ENCODE results near the gene ZMIZ1.
A peak's percentile ranks its signal among the peaks of the same experiment; 100 is the strongest.

Gene ZMIZ1

DNA sequence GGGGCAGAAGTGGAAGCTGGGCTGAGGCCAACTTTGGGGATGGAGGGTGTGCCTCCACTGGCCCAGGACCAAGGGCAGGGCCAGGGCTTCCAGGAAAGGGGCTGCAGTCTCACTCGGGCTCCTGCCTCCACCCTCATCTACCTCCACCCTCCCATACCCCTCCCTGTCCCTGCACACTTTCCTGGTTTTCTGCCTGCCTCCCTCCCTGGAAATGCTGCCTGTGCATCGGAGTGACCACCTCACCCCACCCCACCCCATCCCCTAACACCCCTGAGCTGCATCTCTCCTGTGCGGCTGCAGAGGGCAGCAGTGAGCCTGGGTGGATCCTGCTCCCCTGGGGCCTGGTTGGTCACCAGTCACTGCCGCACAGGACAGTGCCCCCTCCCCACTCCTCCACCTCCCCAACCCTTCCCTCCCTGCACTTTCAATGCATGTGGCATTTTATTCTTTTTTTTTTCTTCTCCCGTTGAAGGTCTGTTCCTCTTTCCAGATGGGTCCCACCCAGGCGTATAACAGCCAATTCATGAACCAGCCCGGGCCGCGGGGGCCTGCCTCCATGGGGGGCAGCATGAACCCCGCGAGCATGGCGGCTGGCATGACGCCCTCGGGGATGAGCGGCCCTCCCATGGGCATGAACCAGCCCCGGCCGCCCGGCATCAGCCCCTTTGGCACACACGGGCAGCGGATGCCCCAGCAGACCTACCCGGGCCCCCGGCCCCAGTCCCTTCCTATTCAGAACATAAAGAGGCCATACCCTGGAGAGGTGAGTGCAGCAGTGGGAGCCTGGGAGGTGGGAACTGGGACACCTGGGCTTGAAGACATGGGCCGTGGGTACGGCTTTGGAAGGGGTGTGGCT is 224.4 kb downstream of the ZMIZ1 start:
- no peak overlapping the region for H3K9ac ChIP-seq (ENCODE audit: low read length)
- no peak overlapping the region for H2BK5ac ChIP-seq (ENCODE audit: low read depth, low read length, poor library complexity, severe bottlenecking)
- no peak overlapping the region for H2BK12ac ChIP-seq (ENCODE audit: low read length in 2 of 2)
- H3K4me1 ChIP-seq (ENCODE audit: control insufficient read depth, insufficient read depth, low read depth, low read length) = peaks cover 9% of the 10 kb centered on the region
- no peak overlapping the region for H3K23ac ChIP-seq (ENCODE audit: low read length in 2 of 2)
- no peak overlapping the region for H3K4me3 ChIP-seq (ENCODE audit: insufficient read depth in 1 of 2, low read depth in 1 of 2, low read length in 2 of 2)
- H4K91ac ChIP-seq (ENCODE audit: low read length) = no peak overlapping the region
- peaks cover 34% of the 10 kb centered on the region for H3K79me1 ChIP-seq (replicated peaks; ENCODE audit: low read length, poor library complexity, severe bottlenecking)
- H3K4me2 ChIP-seq (ENCODE audit: low read length, poor library complexity, severe bottlenecking) = no peak overlapping the region
- no peak overlapping the region for H3K27ac ChIP-seq (ENCODE audit: low read length, poor library complexity, severe bottlenecking)
- no peak overlapping the region for H3K18ac ChIP-seq (ENCODE audit: low read depth in 1 of 2, low read length in 2 of 2)
- H2BK15ac ChIP-seq (ENCODE audit: low read depth, poor library complexity, severe bottlenecking) = no peak overlapping the region
- no peak overlapping the region for H3K4ac ChIP-seq (ENCODE audit: low read depth in 1 of 2, low read length in 2 of 2)
- H3K14ac ChIP-seq (ENCODE audit: low read length in 2 of 2) = no peak overlapping the region
- 89% methylated on average over 22 of the region's 24 CpGs for WGBS
- H2AK5ac ChIP-seq (ENCODE audit: low read length, severe bottlenecking) = no peak overlapping the region
- no peak for DNase-seq
- peaks cover 94 to 97% of the 10 kb centered on the region in 2 experiments for H3K36me3 ChIP-seq (ENCODE audit: control insufficient read depth in 1 of 2, insufficient read depth in 2 of 2, low read depth in 1 of 2, low read length in 2 of 2)
- H2BK120ac ChIP-seq (ENCODE audit: low read depth, low read length) = no peak overlapping the region
- no peaks in the 10 kb centered on the region for H3K9me3 ChIP-seq (ENCODE audit: control insufficient read depth, low read length)
- no peaks in the 10 kb centered on the region for H3K27me3 ChIP-seq (ENCODE audit: control insufficient read depth in 1 of 2, insufficient read depth in 1 of 2, low read length in 2 of 2)
- no peak overlapping the region for H4K8ac ChIP-seq (ENCODE audit: low read length)
- no peak overlapping the region for H2AFZ ChIP-seq (ENCODE audit: low read depth, low read length)

GRCh38 chr10:79293841-79294581 is 225.2 kb downstream of the ZMIZ1 start:
- H3K4me1 ChIP-seq (ENCODE audit: control insufficient read depth, insufficient read depth, low read depth, low read length) = peaks cover 15% of the 10 kb centered on the region
- H3K14ac ChIP-seq (ENCODE audit: low read length in 2 of 2) = no peak overlapping the region
- DNase-seq = peak; percentile 27

DNA sequence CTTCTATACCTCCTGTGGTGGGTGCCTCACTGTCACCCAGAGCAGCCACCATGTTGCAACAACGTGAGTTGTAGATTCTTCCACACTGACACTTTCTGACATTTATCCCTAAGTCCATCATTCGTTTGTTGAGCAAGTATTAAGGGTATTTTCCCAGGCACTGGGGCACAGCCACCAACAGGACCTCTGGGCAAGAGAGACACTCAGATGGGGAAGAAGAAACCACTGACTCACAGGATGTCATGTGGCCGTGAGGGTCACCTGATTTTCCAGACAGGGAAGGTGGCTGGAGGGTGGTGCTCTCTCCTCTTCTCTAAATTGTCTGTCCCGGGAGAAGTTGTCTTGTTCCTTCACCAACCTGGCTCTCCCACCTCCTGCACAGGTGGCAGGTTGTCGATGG is 226.8 kb downstream of the ZMIZ1 start:
- WGBS = 88% methylated on average over 5 of the region's 5 CpGs
- no peak overlapping the region for H3K4me2 ChIP-seq (ENCODE audit: low read length, poor library complexity, severe bottlenecking)

More at GRCh38 chr10:79293841-79294581, 225.2 kb downstream of the ZMIZ1 start:
- H4K91ac ChIP-seq (ENCODE audit: low read length) = no peak overlapping the region
- peak overlapping the region; percentile 0 for H3K9ac ChIP-seq (ENCODE audit: low read length)
- no peak overlapping the region for H4K8ac ChIP-seq (ENCODE audit: low read length)
- H2AK5ac ChIP-seq (ENCODE audit: low read length, severe bottlenecking) = no peak overlapping the region
- H2AFZ ChIP-seq (ENCODE audit: low read depth, low read length) = no peak overlapping the region
- H3K79me1 ChIP-seq (replicated peaks; ENCODE audit: low read length, poor library complexity, severe bottlenecking) = peaks cover 26% of the 10 kb centered on the region
- no peaks in the 10 kb centered on the region for H3K9me3 ChIP-seq (ENCODE audit: control insufficient read depth, low read length)
- no peak overlapping the region for H3K27ac ChIP-seq (ENCODE audit: low read length, poor library complexity, severe bottlenecking)
- H2BK15ac ChIP-seq (ENCODE audit: low read depth, poor library complexity, severe bottlenecking) = no peak overlapping the region
- H3K18ac ChIP-seq (ENCODE audit: low read depth in 1 of 2, low read length in 2 of 2) = no peak overlapping the region
- no peak overlapping the region for H3K4ac ChIP-seq (ENCODE audit: low read depth in 1 of 2, low read length in 2 of 2)
- no peak overlapping the region for H2BK12ac ChIP-seq (ENCODE audit: low read length in 2 of 2)
- 85% methylated on average over 11 of the region's 11 CpGs for WGBS
- H3K27me3 ChIP-seq (ENCODE audit: control insufficient read depth in 1 of 2, insufficient read depth in 1 of 2, low read length in 2 of 2) = no peaks in the 10 kb centered on the region
- H3K4me2 ChIP-seq (ENCODE audit: low read length, poor library complexity, severe bottlenecking) = no peak overlapping the region
- H3K36me3 ChIP-seq (ENCODE audit: control insufficient read depth in 1 of 2, insufficient read depth in 2 of 2, low read depth in 1 of 2, low read length in 2 of 2) = peaks cover 95% of the 10 kb centered on the region in 2 experiments
- no peak overlapping the region for H3K23ac ChIP-seq (ENCODE audit: low read length in 2 of 2)
- no peak overlapping the region for H2BK120ac ChIP-seq (ENCODE audit: low read depth, low read length)
- no peak overlapping the region for H3K4me3 ChIP-seq (ENCODE audit: insufficient read depth in 1 of 2, low read depth in 1 of 2, low read length in 2 of 2)
- H2BK5ac ChIP-seq (ENCODE audit: low read depth, low read length, poor library complexity, severe bottlenecking) = no peak overlapping the region

DNA sequence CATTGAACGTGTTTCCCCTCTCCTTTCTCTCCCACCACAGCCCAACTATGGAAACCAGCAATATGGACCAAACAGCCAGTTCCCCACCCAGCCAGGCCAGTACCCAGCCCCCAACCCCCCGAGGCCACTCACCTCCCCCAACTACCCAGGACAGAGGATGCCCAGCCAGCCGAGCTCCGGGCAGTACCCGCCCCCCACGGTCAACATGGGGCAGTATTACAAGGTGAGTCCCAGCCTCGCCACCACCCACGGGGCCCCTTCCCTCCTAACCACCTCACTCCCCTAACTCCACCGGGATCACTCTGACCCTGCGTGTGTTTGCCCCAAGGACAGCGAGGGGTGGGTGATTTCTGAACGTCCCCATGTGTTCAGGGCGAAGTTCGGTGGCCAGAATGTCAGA is 227.7 kb downstream of the ZMIZ1 start:
- no peak overlapping the region for H3K14ac ChIP-seq (ENCODE audit: low read length in 2 of 2)
- no peak overlapping the region for H2BK5ac ChIP-seq (ENCODE audit: low read depth, low read length, poor library complexity, severe bottlenecking)
- no peak overlapping the region for H3K4me3 ChIP-seq (ENCODE audit: insufficient read depth in 1 of 2, low read depth in 1 of 2, low read length in 2 of 2)
- peaks cover 33% of the 10 kb centered on the region for H3K4me1 ChIP-seq (ENCODE audit: control insufficient read depth, insufficient read depth, low read depth, low read length)
- no peak overlapping the region for H2BK120ac ChIP-seq (ENCODE audit: low read depth, low read length)
- H4K91ac ChIP-seq (ENCODE audit: low read length) = no peak overlapping the region
- 94% methylated on average over 14 of the region's 14 CpGs for WGBS
- H3K23ac ChIP-seq (ENCODE audit: low read length in 2 of 2) = no peak overlapping the region
- H2AFZ ChIP-seq (ENCODE audit: low read depth, low read length) = no peak overlapping the region
- H3K27ac ChIP-seq (ENCODE audit: low read length, poor library complexity, severe bottlenecking) = no peak overlapping the region
- no peak overlapping the region for H3K18ac ChIP-seq (ENCODE audit: low read depth in 1 of 2, low read length in 2 of 2)
- peaks cover 90 to 95% of the 10 kb centered on the region in 2 experiments for H3K36me3 ChIP-seq (ENCODE audit: control insufficient read depth in 1 of 2, insufficient read depth in 2 of 2, low read depth in 1 of 2, low read length in 2 of 2)
- H3K79me1 ChIP-seq (replicated peaks; ENCODE audit: low read length, poor library complexity, severe bottlenecking) = peaks cover 26% of the 10 kb centered on the region
- H3K4ac ChIP-seq (ENCODE audit: low read depth in 1 of 2, low read length in 2 of 2) = no peak overlapping the region
- no peak overlapping the region for H3K9ac ChIP-seq (ENCODE audit: low read length)
- H2BK15ac ChIP-seq (ENCODE audit: low read depth, poor library complexity, severe bottlenecking) = no peak overlapping the region
- H2BK12ac ChIP-seq (ENCODE audit: low read length in 2 of 2) = no peak overlapping the region
- H3K9me3 ChIP-seq (ENCODE audit: control insufficient read depth, low read length) = no peaks in the 10 kb centered on the region
- no peak for DNase-seq
- H3K27me3 ChIP-seq (ENCODE audit: control insufficient read depth in 1 of 2, insufficient read depth in 1 of 2, low read length in 2 of 2) = no peaks in the 10 kb centered on the region
- H4K8ac ChIP-seq (ENCODE audit: low read length) = no peak overlapping the region
- H3K4me2 ChIP-seq (ENCODE audit: low read length, poor library complexity, severe bottlenecking) = no peak overlapping the region
- H2AK5ac ChIP-seq (ENCODE audit: low read length, severe bottlenecking) = no peak overlapping the region

More for the DNA sequence above, 226.8 kb downstream of the ZMIZ1 start:
- Histone ChIP-seq H2BK15ac (ENCODE audit: low read depth, poor library complexity, severe bottlenecking) (no peak overlapping the region), H3K27ac (ENCODE audit: low read length, poor library complexity, severe bottlenecking) (no peak overlapping the region), H2AFZ (ENCODE audit: low read depth, low read length) (no peak overlapping the region), H3K4me1 (ENCODE audit: control insufficient read depth, insufficient read depth, low read depth, low read length) (peaks cover 30% of the 10 kb centered on the region), H2BK5ac (ENCODE audit: low read depth, low read length, poor library complexity, severe bottlenecking) (no peak overlapping the region), H3K79me1 (replicated peaks; ENCODE audit: low read length, poor library complexity, severe bottlenecking) (peaks cover 22% of the 10 kb centered on the region), H3K4ac (ENCODE audit: low read depth in 1 of 2, low read length in 2 of 2) (no peak overlapping the region), H3K23ac (ENCODE audit: low read length in 2 of 2) (no peak overlapping the region), H2BK120ac (ENCODE audit: low read depth, low read length) (no peak overlapping the region), H3K9ac (ENCODE audit: low read length) (no peak overlapping the region), H3K36me3 (ENCODE audit: control insufficient read depth in 1 of 2, insufficient read depth in 2 of 2, low read depth in 1 of 2, low read length in 2 of 2) (peaks cover 90 to 95% of the 10 kb centered on the region in 2 experiments), H3K4me3 (ENCODE audit: insufficient read depth in 1 of 2, low read depth in 1 of 2, low read length in 2 of 2) (no peak overlapping the region), H2BK12ac (ENCODE audit: low read length in 2 of 2) (no peak overlapping the region), H4K91ac (ENCODE audit: low read length) (no peak overlapping the region), H2AK5ac (ENCODE audit: low read length, severe bottlenecking) (no peak overlapping the region), H3K14ac (ENCODE audit: low read length in 2 of 2) (no peak overlapping the region), H3K18ac (ENCODE audit: low read depth in 1 of 2, low read length in 2 of 2) (no peak overlapping the region), H4K8ac (ENCODE audit: low read length) (no peak overlapping the region), H3K27me3 (ENCODE audit: control insufficient read depth in 1 of 2, insufficient read depth in 1 of 2, low read length in 2 of 2) (no peaks in the 10 kb centered on the region), H3K9me3 (ENCODE audit: control insufficient read depth, low read length) (no peaks in the 10 kb centered on the region)
- DNase-seq = peak; percentile 19

Data from mesenchymal stem cell (in vitro differentiated cells and primary cell).